AG09319 (cell line): ENCODE data around the gene BCL2L12.

Experiments
- DNase-seq: peaks from one replicate; pipeline ENCODE4 v3.0.0-alpha.2; 2010; ENCODE audit warnings: low read depth; ENCODE audit errors: extremely low read depth
- TF ChIP-seq, protein P1 (sequence below): IDR thresholded peaks from 2 replicates; pipeline ENCODE4 v1.5.1; 2011; ENCODE audit warnings: low read depth, mild to moderate bottlenecking, inconsistent platforms, low read length, moderate library complexity

BCL2L12 gene

DNA sequence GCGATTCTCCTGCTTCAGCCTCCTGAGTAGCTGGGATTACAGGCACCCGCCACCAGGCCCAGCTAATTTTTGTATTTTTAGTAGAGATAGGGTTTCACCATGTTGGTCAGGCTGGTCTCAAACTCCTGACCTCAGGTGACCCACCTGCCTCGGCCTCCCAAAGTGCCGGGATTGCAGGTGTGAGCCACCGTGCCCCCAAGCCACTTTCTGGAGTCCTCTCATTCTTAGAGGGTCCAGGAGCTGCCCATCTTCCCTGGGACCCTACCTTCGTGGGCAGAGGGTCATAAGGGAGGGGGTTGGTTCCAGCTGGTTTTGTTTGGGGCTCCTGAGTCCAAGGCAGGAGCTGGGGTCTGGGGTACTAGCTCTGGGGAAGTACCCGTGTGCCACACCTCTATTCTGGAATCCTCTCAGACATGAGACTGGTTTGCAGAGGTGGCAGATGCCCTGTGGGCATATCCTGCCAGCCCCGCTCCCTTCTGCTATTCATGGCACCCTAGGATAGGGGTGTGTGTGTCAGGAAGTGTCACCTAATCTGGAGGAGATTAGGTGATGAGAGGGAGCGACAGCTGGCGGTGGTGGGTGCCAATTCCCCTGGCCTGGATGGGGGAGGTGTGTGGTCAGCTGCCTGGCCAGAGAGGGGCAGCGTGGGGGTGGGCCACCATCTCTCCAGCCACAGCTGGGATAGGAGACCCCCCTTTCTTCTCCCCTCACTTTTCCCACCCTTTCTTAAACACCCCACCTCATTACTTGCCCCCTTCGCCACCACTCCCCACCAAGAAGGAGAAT lies 13.4 kb downstream of the BCL2L12 start:
- DNase-seq = no peak
- TF ChIP-seq, protein P1, sequence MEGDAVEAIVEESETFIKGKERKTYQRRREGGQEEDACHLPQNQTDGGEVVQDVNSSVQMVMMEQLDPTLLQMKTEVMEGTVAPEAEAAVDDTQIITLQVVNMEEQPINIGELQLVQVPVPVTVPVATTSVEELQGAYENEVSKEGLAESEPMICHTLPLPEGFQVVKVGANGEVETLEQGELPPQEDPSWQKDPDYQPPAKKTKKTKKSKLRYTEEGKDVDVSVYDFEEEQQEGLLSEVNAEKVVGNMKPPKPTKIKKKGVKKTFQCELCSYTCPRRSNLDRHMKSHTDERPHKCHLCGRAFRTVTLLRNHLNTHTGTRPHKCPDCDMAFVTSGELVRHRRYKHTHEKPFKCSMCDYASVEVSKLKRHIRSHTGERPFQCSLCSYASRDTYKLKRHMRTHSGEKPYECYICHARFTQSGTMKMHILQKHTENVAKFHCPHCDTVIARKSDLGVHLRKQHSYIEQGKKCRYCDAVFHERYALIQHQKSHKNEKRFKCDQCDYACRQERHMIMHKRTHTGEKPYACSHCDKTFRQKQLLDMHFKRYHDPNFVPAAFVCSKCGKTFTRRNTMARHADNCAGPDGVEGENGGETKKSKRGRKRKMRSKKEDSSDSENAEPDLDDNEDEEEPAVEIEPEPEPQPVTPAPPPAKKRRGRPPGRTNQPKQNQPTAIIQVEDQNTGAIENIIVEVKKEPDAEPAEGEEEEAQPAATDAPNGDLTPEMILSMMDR = no peak

DNA sequence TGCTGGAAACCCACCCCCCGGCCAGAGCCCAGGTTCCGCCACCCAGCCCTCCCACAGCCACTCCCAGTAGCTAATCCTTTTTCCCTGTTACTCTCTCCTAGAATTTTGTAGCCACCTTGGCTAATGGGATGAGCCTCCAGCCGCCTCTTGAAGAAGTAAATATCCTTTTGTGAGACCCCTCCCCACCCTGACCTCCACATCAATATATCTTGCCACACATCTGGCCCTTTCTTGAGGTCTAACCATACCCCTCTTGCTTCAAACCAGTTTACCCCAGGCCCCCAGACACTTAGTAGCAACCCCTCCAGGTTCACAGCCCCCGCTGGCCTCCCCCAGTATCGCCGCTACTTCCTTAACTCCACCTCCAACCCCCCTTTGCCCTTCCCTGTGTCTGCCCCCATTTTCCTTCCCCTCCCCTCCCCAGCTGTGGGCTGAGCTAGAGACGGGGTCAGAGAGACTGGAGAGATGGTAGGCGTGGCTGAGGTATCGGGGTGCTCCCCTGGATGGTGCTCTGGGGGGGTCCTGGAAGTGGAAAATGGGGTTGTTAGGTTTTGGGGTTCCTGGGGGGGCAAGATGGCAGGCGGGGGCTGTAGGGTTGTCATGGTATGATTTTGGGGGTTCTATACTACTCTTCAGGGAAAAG lies 14.2 kb downstream of the BCL2L12 start:
- no peak for DNase-seq
- TF ChIP-seq, protein P1 = no peak

DNA sequence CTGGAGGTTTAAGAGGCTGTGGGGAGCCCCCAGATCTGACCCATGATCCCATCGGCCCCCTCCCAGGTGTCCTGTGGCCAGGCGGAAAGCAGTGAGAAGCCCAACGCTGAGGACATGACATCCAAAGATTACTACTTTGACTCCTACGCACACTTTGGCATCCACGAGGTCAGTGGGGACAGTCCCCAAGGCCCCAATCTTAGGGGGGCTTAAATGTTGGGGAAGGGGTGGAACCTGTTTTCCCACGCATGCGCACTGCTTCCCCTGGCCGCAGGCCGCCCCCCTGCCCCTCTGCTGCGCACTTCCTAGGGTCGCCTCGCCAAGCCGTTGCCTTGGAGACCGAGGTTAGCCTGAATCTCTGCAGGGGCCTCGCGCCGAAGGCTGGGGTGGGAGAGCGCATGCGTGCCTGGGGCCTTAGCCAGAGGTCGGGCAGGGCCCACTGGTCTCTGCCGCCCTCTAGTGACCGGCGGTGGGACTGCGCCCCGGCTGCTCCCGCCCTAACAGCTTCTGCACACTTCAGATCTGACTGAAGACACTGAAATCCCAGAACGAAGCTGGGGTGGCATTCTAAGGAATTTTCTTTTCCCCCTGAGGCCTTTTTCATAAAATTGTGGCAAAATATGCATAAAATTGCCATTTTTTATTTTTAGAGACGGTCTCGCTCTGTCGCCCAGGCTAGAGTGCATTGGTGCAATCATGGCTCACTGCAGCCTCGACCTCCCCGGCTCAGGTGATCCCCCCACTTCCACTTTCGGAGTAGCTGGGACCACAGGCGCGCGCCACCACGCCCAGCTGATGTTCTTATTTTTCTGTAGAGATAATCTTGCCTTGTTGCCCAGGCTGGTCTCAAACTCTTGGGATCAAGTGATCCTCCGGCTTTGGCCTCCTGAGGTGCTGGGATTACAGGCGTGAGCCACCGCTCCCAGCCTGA lies 15.0 kb downstream of the BCL2L12 start:
- DNase-seq = peak; percentile 53
- TF ChIP-seq, protein P1 = peak; percentile 100

DNA sequence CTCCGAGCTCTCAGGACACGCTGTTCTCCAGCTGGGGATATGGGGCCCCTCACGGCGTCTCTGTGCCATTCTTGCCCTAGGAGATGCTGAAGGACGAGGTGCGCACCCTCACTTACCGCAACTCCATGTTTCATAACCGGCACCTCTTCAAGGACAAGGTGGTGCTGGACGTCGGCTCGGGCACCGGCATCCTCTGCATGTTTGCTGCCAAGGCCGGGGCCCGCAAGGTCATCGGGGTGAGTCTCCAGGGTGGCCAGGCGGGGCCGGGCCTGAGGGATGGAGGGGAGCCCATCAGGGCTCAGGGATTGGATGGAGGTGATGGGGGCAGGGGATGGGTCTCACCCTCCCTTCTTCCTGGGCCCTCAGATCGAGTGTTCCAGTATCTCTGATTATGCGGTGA lies 16.1 kb downstream of the BCL2L12 start:
- TF ChIP-seq, protein P1 = no peak
- no peak for DNase-seq

DNA sequence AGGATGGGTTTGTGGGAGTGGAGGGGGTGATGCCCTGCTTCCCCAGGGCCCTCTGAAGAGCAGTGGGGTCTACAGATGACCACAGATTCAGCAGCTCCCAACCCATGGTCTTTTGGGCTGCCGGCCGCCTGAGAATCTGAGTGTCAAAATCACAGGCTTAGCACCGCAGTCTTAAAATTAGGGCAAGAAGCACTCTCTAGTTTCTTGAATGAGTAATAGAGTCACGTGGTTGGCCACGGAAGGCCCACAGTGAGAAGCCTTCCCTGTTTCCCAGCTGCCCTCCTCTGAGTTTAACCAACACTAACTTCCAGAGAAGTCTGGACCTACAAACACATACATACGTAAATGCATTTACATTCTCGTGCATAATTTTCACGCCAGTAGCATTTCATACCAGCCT lies 16.5 kb downstream of the BCL2L12 start:
- DNase-seq = no peak
- TF ChIP-seq, protein P1 = no peak

DNA sequence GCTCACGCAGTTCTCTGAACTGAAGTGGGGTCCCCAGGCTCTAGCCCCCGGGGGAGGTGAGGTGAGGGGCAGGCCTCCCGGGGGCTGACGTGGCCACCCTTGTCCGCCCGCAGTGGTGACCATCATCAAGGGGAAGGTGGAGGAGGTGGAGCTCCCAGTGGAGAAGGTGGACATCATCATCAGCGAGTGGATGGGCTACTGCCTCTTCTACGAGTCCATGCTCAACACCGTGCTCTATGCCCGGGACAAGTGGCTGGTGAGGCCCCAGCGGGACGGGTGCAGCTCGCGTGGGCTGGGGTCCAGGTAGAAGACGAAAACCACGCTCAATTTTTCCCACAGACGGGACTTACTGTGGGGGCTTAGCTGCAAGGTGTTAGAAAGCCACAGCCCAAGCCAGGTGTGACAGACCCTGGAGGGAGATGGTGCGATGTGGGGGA lies 18.1 kb downstream of the BCL2L12 start:
- TF ChIP-seq, protein P1 = no peak
- no peak for DNase-seq
